CD4-positive, alpha-beta T cell treated with Interleukin-10 for 1 hour (primary cell): ENCODE data around the gene KLK6.
"Not testable (repeated sequence)": the region's sequence is repeated elsewhere in the genome, so short reads cannot be mapped to it uniquely, and the experiment has no call there.

ENCODE experiments used
- DNase-seq: peaks from one replicate; pipeline ENCODE4 v3.0.0-alpha.2; 2020

Gene KLK6

GRCh38 chr19:50984416-50984815 lies 15.0 kb upstream of the KLK6 start:
- not testable (repeated sequence) for DNase-seq

GRCh38 chr19:50983625-50984292 lies 14.4 kb upstream of the KLK6 start, which contains the start of gene KLK7:
TSS of gene KLK7 (minus strand) at chr19:50983917. CDS start at chr19:50982399, 1,518 bp downstream.
- no peak for DNase-seq

GRCh38 chr19:50982186-50982585 lies 12.8 kb upstream of the KLK6 start:
- DNase-seq: no peak

- DNase-seq: no peak
Observed at GRCh38 chr19:50981587-50982146, 12.3 kb upstream of the KLK6 start.

DNA sequence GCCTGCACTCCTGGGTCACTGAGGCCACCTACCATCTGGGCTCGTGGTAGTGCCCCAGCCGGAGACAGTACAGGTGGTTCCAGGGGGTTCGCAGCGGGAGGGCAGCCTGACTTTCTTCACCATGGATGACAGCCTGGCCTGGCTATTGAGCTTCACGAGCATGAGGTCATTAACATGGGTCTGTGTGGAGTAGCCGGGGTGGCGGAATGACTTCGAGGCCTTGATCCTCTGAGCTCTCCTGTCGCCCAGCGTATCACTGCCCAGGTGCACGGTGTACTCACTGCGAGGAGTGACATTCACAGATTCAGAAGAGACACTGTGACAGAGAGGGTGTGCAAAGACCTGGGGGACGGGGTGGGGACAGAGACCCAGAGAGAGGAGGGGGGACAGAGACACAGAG lies 10.8 kb upstream of the KLK6 start:
- no peak for DNase-seq

DNA sequence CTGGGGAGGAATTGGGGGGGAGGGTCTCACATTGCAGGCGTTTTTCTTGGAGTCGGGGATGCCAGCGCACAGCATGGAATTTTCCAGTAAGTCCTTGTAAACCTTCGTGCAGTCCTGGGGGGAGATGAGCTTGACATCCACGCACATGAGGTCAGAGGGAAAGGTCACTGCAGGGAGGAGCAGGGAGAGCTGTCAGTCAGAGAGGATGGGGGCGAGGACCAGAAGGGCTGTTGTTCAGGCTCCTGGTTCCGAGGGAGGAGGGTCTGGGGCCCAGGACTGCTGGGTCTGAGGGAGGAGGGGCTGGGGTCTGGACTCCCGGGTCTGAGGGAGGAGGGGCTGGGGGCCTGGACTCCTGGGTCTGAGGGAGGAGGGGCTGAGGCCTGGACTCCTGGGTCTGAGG lies 10.4 kb upstream of the KLK6 start:
- no peak for DNase-seq

DNA sequence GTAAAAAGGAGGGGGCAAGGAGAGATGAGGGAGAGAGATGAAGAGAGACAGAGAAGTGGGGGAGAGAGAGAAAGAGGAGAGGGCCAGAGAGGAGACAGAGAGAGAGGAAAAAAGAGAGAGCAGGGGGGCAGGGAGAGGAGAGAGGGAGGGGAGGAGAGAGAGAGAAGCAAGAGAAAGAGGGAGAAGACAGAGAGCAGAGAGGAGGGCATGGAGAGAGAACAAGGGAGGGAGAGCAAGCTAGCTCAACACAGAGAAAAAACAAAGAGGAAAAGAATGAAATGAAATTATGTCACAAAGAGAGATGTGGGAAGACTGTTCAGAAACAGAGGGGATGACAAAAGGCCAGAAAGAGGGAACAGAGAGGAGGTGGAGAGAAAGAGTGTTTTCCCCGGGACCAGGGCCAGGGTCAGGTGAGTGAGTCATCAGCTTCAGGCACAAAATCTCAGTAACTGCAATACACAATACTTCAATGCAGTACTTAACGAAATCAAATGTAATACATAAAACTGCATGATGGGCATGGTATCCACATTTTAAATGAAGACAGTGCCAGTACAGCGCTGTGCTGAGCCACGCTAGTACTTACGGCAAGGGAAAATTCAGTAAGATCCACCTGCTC lies 9.5 kb upstream of the KLK6 start:
- no peak for DNase-seq

DNA sequence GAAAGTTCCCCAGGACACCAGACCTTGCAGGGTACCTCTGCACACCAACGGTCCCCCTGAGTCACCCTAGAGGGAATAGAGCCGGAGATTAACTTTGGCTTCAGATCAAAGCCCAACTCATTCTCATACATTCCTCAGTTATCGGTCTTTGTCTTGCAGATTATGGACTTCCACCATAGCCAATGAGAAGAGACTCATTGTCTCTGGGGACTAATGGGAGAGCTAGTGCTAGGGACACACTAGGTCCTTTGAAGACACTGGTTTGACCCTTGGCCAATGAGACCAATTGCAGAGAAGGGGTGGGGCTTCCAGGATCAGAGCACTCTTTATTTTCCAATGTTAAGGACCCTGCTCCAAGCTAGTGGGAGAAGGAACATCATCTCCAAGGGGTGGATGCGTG lies 8.2 kb upstream of the KLK6 start:
- no peak for DNase-seq

DNA sequence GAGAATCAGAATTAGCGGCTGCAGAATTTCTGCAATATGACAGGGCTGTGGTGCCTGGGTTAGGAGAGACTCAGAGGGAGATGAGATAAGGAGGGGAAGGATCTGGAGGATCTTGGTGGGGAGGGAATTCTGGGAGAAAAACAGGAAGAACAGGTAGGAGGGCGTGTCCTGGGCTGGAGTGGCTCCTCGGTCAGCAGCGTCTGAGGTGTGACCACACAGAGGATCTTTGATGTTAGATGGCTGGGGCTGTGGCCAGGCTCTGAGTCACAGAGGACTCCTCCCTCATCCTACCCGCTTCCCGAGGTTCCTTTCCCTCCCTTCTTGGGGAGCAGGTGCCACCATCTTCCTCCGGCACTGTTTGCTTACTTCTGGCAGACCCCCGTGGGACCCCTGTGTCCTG lies 6.4 kb upstream of the KLK6 start:
- no peak for DNase-seq

- no peak for DNase-seq
Observed at GRCh38 chr19:50974702-50975556, 5.5 kb upstream of the KLK6 start.

GRCh38 chr19:50972795-50973376 lies 3.5 kb upstream of the KLK6 start:
- no peak for DNase-seq

GRCh38 chr19:50969810-50970209 lies 419 bp upstream of the KLK6 start:
- DNase-seq: not testable (repeated sequence)

GRCh38 chr19:50968716-50969412 lies 527 bp downstream of the KLK6 start:
- no peak for DNase-seq

- no peak for DNase-seq
Observed at GRCh38 chr19:50967929-50968715, 1.3 kb downstream of the KLK6 start.

DNA sequence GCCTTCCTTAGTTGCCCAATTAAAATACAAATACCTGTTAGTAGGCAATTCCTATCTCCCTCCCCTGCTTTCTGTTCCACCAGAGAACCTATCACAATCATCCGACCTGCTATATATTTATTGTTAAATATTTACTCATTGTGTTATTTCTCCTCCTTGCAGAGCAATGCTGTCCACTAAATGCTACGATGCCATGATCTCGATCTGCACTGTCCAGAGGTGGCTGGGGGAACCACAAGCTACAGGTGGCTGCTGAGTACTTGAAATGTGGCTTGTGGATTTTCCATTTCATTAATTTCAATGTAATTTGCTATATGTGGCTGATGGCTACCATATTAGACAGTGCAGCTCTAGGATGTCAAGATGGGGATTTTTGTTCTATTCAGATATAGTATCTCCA lies 5.1 kb downstream of the KLK6 start:
- DNase-seq: no peak

DNA sequence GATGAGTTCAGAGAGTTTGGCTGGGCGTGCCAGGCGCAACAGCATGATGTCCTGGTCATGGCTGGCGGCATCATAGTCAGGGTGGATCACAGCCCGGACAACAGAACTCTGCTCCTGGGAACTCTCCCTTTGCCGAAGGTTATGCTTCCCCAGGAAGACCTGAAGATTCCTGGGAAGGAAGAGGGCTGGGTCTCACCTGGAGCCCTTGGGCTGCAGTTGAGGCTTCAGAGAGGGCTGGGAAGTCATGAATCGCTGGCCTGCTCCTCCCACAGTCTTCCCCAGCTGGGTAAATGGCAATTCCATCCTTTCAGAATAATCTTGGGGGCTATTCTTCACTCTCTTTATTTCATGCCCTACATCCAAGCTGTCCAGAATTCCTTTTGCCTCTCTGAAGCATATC lies 6.0 kb downstream of the KLK6 start:
- no peak for DNase-seq

DNA sequence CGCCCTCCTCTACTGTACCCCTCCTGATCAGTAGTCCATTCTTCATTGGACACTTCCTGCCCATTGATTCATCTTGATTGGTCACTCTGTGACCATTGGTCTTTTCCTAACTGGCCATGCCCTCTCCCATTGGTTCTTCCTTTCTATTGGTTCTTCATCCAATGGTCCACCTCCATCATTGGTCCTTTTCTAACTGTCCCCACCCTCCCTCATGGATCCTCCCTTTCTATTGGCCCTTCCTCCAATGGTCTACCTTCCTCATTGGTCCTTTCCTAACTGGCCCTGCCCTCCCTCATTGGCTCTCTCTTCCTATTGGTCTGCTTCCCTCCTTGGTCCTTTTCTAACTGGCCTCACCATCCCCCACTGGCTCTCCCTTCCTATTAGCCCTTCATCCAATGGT lies 7.1 kb downstream of the KLK6 start:
- DNase-seq: no peak

GRCh38 chr19:50959731-50960500 lies 9.5 kb downstream of the KLK6 start:
- no peak for DNase-seq

- no peak for DNase-seq
Observed at GRCh38 chr19:50957587-50957986, 11.8 kb downstream of the KLK6 start.

DNA sequence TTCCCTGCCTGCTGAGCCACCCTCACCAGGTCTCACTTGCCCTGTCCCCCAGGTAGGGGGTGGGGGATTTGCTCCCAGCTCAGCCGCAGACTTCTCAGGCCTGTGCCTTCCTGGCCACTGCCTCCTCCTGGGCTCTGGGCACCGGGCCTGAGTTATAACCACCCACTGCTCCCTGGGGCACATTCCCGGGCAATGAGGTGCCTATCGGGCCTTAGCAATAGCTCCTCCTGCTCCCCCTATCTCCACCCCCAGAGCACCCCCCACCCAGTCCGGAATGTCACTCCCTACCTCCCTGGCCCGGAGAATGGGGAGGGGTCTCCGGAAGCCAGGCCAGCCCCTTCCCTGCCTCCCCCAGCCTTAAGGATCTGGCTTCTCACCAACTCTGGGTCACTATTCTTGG lies 16.5 kb downstream of the KLK6 start, which contains the start of gene KLK5:
Gene KLK5 (minus strand): TSS at position 129 of the 400 bp plus-strand sequence. CDS start 381 bp downstream, outside the sequence.
- DNase-seq: no peak

DNA sequence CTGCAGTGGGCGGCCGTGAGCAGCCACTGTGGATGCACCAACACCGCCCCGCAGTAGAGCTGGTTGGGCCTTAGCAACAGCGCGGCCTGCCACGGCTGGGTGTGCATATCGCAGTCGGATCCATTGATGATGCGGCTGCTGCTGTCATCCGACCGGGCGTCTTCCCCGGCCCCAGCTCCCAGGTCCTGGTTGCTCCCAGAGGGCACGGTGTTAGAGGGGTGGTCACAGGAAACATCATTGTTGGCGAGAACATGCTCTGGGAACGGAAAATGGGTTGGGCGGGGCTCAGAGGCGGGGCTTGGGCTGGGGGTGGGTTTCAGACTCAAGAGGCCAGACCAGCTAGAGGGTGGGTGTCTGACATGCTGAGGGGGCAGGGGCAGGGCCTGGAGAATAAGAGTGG lies 19.5 kb downstream of the KLK6 start:
- no peak for DNase-seq
